MCF 10A (cell line): ENCODE results near the gene ZNF486. TPM values are rescaled to one million over a fixed set of nuclear protein-coding genes. Genes with fewer than 3 reads are reported as not detected.

ENCODE experiments used
- BruUV-seq: library from RNA; stranded (reverse); fragments of 400-500 nt; replicated peaks from 2 replicates; lab custom pipeline; 2021; lab: Mats Ljungman, UMichigan
- CTCF ChIA-PET: fragments of 300-600 bp; sonication (Branson Sonifier 250); formaldehyde crosslinking; extraction: SDS; loops from one replicate; lab custom pipeline; 2021; ENCODE audit warnings: antibody characterized with exemption, inconsistent platforms; lab: Yijun Ruan, JAX
- POLR2A ChIA-PET: fragments of 300-600, 350-650 bp; sonication (Branson Sonifier 250); formaldehyde crosslinking; extraction: SDS; loops from one replicate; lab custom pipeline; 2020; ENCODE audit warnings: antibody characterized with exemption, inconsistent platforms; lab: Yijun Ruan, JAX
- DNase-seq: peaks from one replicate; pipeline ENCODE4 v3.0.0-alpha.2; 2018; ENCODE audit not compliant: unreplicated experiment
- H3K27ac Mint-ChIP-seq: one replicate; pipeline ENCODE4 v1.8.0; 2022; ENCODE audit warnings: mild to moderate bottlenecking, low read depth, mixed read lengths; ENCODE audit not compliant: unreplicated experiment
- H3K27me3 Mint-ChIP-seq: one replicate; pipeline ENCODE4 v1.8.0; 2022; ENCODE audit warnings: mixed read lengths; ENCODE audit not compliant: insufficient read depth, unreplicated experiment
- H3K36me3 Mint-ChIP-seq: one replicate; pipeline ENCODE4 v1.8.0; 2022; ENCODE audit warnings: mild to moderate bottlenecking, moderate library complexity, mixed read lengths; ENCODE audit not compliant: insufficient read depth, unreplicated experiment
- H3K4me1 Mint-ChIP-seq: one replicate; pipeline ENCODE4 v1.8.0; 2022; ENCODE audit warnings: mixed read lengths; ENCODE audit not compliant: insufficient read depth, unreplicated experiment
- H3K4me3 Mint-ChIP-seq: one replicate; pipeline ENCODE4 v1.8.0; 2022; ENCODE audit warnings: mild to moderate bottlenecking, moderate library complexity, mixed read lengths; ENCODE audit not compliant: unreplicated experiment
- H3K9me3 Mint-ChIP-seq: one replicate; pipeline ENCODE4 v1.8.0; 2022; ENCODE audit warnings: mixed read lengths; ENCODE audit not compliant: unreplicated experiment
- CTCF ChIP-seq: fragments of 200-600 bp; IDR thresholded peaks from one replicate; pipeline ENCODE4 v1.8.0; 2022; ENCODE audit warnings: antibody characterized with exemption, mild to moderate bottlenecking; ENCODE audit not compliant: unreplicated experiment
- intact Hi-C: fragments of 100-400 bp; cut with micrococcal nuclease; formaldehyde crosslinking; loops from 2 replicates; pipeline ENCODE4 v1.14.1; 2022
- total RNA-seq: library from RNA; stranded (reverse); gene quantifications from 2 replicates; pipeline ENCODE4 v1.2.3, GENCODE V29; 2022

ZNF486 gene
- total RNA-seq, 1 experiment from 2014 or later, result not detected

GRCh38 chr19:20233105-20233504, 66.1 kb downstream of the ZNF486 start:
- BruUV-seq, result no TSS peak
- CTCF ChIA-PET, result interaction anchor here (0.5 kb wide), 1 partner anchor 154 kb away, joined by 5 read pairs; no protein-coding TSS in a partner anchor
- Mint-ChIP-seq H3K9me3 (peaks cover 19% of the 10 kb centered on the region), H3K27ac (no peak overlapping the region), H3K36me3 (peaks cover 8% of the 10 kb centered on the region), H3K27me3 (no peaks in the 10 kb centered on the region), H3K4me1 (no peaks in the 10 kb centered on the region), H3K4me3 (no peak overlapping the region)
- no peak for DNase-seq
- POLR2A ChIA-PET, result no interaction called here
- intact Hi-C loops, result no loop called here
- TF ChIP-seq CTCF, result no peak

GRCh38 chr19:20235156-20235555, 68.1 kb downstream of the ZNF486 start:
- no TSS peak for BruUV-seq
- Mint-ChIP-seq H3K36me3 (peaks cover 8% of the 10 kb centered on the region), H3K27ac (no peak overlapping the region), H3K27me3 (no peaks in the 10 kb centered on the region), H3K9me3 (peaks cover 21% of the 10 kb centered on the region), H3K4me3 (no peak overlapping the region), H3K4me1 (no peaks in the 10 kb centered on the region)
- intact Hi-C loops, result no loop called here
- no peak for TF ChIP-seq CTCF
- ChIA-PET POLR2A (no interaction called here), CTCF (no interaction called here)
- no peak for DNase-seq

- no peak for TF ChIP-seq CTCF
- POLR2A ChIA-PET, result no interaction called here
- intact Hi-C loops, result no loop called here
- Mint-ChIP-seq H3K27ac (no peak overlapping the region), H3K9me3 (peaks cover 23% of the 10 kb centered on the region), H3K27me3 (no peaks in the 10 kb centered on the region), H3K36me3 (peaks cover 8% of the 10 kb centered on the region), H3K4me3 (no peak overlapping the region), H3K4me1 (no peaks in the 10 kb centered on the region)
- BruUV-seq, result no TSS peak
- CTCF ChIA-PET, result interaction anchor here (0.6 kb wide), 3 partner anchors 12 to 518 kb away, joined by 3 to 4 read pairs (median 3); no protein-coding TSS in a partner anchor
- no peak for DNase-seq
Measured at GRCh38 chr19:20237773-20238623, 71.0 kb downstream of the ZNF486 start.

GRCh38 chr19:20243629-20244028, 76.6 kb downstream of the ZNF486 start:
- H3K27ac Mint-ChIP-seq, result no peak overlapping the region
- no peak for TF ChIP-seq CTCF
- H3K9me3 Mint-ChIP-seq, result peaks cover 24% of the 10 kb centered on the region
- H3K27me3 Mint-ChIP-seq, result no peaks in the 10 kb centered on the region
- H3K4me3 Mint-ChIP-seq, result no peak overlapping the region
- H3K4me1 Mint-ChIP-seq, result no peaks in the 10 kb centered on the region
- ChIA-PET POLR2A (no interaction called here), CTCF (no interaction called here)
- H3K36me3 Mint-ChIP-seq, result no peaks in the 10 kb centered on the region
- BruUV-seq, result no TSS peak
- DNase-seq, result no peak
- intact Hi-C loops, result no loop called here
